IMR-90 (cell line): ENCODE results near the gene TNFRSF21.

Experiments
- CTCF ChIP-seq: conservative IDR thresholded peaks from 2 replicates; pipeline ENCODE4 v1.5.1; 2012; ENCODE audit warnings: mild to moderate bottlenecking, low read depth, low read length, improper control_type of control experiment
- FOS ChIP-seq: fragments of 150-350 bp; IDR thresholded peaks from 2 replicates; pipeline ENCODE4 v1.6.1; 2016; ENCODE audit warnings: low read depth, low read length
- POLR2A ChIP-seq: IDR thresholded peaks from 2 replicates; pipeline ENCODE4 v1.6.1; 2012; ENCODE audit warnings: mild to moderate bottlenecking, low read depth, low read length
- RAD21 ChIP-seq: IDR thresholded peaks from 2 replicates; pipeline ENCODE4 v1.6.1; 2012; ENCODE audit warnings: low read length, improper control_type of control experiment

DNA sequence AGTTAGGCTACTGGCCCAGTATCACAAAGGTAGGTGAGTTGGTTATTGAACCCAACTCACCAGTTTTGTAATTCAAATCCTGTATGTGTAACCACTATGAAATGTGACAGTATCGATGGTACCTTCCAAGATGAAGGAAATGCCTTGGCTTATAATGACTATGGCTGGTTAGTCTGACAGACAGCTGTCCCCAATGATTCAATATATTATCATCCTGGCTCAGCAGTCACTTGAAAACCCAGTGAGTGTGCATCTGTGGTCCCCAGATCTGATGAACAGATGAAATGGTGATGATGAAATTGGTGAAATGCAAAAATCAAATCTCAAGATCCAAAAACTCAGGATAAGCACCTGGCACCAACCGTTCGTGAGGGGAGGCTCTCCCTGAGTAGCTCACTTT is 54.8 kb downstream of the TNFRSF21 start:
- TF ChIP-seq FOS: no peak
- TF ChIP-seq POLR2A: no peak
- TF ChIP-seq CTCF: no peak
- TF ChIP-seq RAD21: no peak
